HepG2 (cell line): ENCODE measurements around the gene PCDHB3. TPM values are rescaled to one million over a fixed set of nuclear protein-coding genes. Genes with fewer than 3 reads are reported as not detected.

Source experiments
- BRD4 ChIP-seq: sonication (generic); formaldehyde crosslinking; IDR thresholded peaks from 2 replicates; pipeline ENCODE4 v1.4.0; 2020; ENCODE audit warnings: missing genetic modification reagents
- CBX5 ChIP-seq: sonication (generic); formaldehyde crosslinking; IDR thresholded peaks from 2 replicates; pipeline ENCODE4 v1.4.0; 2020; ENCODE audit warnings: missing genetic modification reagents, borderline replicate concordance
- CREB3 ChIP-seq: sonication (generic); formaldehyde crosslinking; IDR thresholded peaks from 2 replicates; pipeline ENCODE4 v1.5.0; 2020; ENCODE audit warnings: missing genetic modification reagents
- GLI4 ChIP-seq: sonication (generic); formaldehyde crosslinking; IDR thresholded peaks from 2 replicates; pipeline ENCODE4 v1.5.1; 2020; ENCODE audit warnings: missing genetic modification reagents, mild to moderate bottlenecking, moderate library complexity, borderline replicate concordance
- ISL2 ChIP-seq: sonication (generic); formaldehyde crosslinking; IDR thresholded peaks from 2 replicates; pipeline ENCODE4 v1.5.0; 2020; ENCODE audit warnings: missing genetic modification reagents
- MTERF4 ChIP-seq: sonication (generic); formaldehyde crosslinking; IDR thresholded peaks from 2 replicates; pipeline ENCODE4 v1.8.0; 2023; ENCODE audit warnings: mild to moderate bottlenecking, missing genetic modification reagents
- NFIB ChIP-seq: sonication (generic); formaldehyde crosslinking; IDR thresholded peaks from 2 replicates; pipeline ENCODE4 v1.9.0; 2021; ENCODE audit warnings: missing genetic modification reagents, mild to moderate bottlenecking, borderline replicate concordance
- RBAK ChIP-seq: sonication (generic); formaldehyde crosslinking; IDR thresholded peaks from 2 replicates; pipeline ENCODE4 v1.5.1; 2020; ENCODE audit warnings: mild to moderate bottlenecking, missing genetic modification reagents
- SALL2 ChIP-seq: sonication (generic); formaldehyde crosslinking; IDR thresholded peaks from 2 replicates; pipeline ENCODE4 v1.8.1; 2023; ENCODE audit warnings: mild to moderate bottlenecking, missing genetic modification reagents, inconsistent platforms
- U2AF1 ChIP-seq: fragments of 200-400 bp; formaldehyde crosslinking; optimal IDR thresholded peaks from 2 replicates; pipeline ENCODE3; 2017; ENCODE audit warnings: mild to moderate bottlenecking, low read depth, low read length
- WIZ ChIP-seq: sonication (generic); formaldehyde crosslinking; IDR thresholded peaks from 2 replicates; pipeline ENCODE4 v1.5.1; 2020; ENCODE audit warnings: mild to moderate bottlenecking, missing genetic modification reagents
- XBP1 ChIP-seq: sonication (generic); formaldehyde crosslinking; IDR thresholded peaks from 2 replicates; pipeline ENCODE4 v1.5.0; 2020; ENCODE audit warnings: missing genetic modification reagents
- ZNF180 ChIP-seq: sonication (generic); formaldehyde crosslinking; IDR thresholded peaks from 2 replicates; pipeline ENCODE4 v1.4.0; 2020; ENCODE audit warnings: low read depth, missing genetic modification reagents, borderline replicate concordance
- ZNF263 ChIP-seq: sonication (generic); formaldehyde crosslinking; IDR thresholded peaks from 2 replicates; pipeline ENCODE4 v1.4.0; 2020; ENCODE audit warnings: missing genetic modification reagents
- ZNF362 ChIP-seq: sonication (generic); formaldehyde crosslinking; IDR thresholded peaks from 2 replicates; pipeline ENCODE4 v1.4.0; 2020; ENCODE audit warnings: missing genetic modification reagents, mild to moderate bottlenecking, borderline replicate concordance
- polyA plus RNA-seq, 8 experiments: library from polyadenylated mRNA; depleted of rRNA in 3 of 8; stranded (reverse) in 7 of 8; unstranded in 1 of 8; fragments of >200 nt; fragmentation: Illumina TruSeq in 4 of 8; extraction: Trizol in 4 of 8; gene quantifications; 2 replicates each; pipeline versions ENCODE4 v1.2.1 to v1.2.3, GENCODE V29; 2011 to 2016; ENCODE audit warnings: low read depth in 4 of 8, missing spikeins in 1 of 8, mixed read lengths in 1 of 8; ENCODE audit not compliant: insufficient read depth in 1 of 8
- total RNA-seq, 5 experiments: library from RNA; depleted of rRNA; stranded (reverse); fragments of >200 nt; fragmentation: Illumina TruSeq; extraction: Trizol; gene quantifications; 2 replicates each; pipeline ENCODE4 v1.2.3, GENCODE V29; 2016; ENCODE audit warnings: low read depth in 1 of 5
- TF ChIP-seq, protein P1 (sequence below): sonication (generic); formaldehyde crosslinking; IDR thresholded peaks from 2 replicates; pipeline ENCODE4 v1.4.0; 2020; ENCODE audit warnings: missing genetic modification reagents, borderline replicate concordance
- TF ChIP-seq, protein P2 (sequence below): sonication (generic); formaldehyde crosslinking; IDR thresholded peaks from 2 replicates; pipeline ENCODE4 v1.9.0; 2021; ENCODE audit warnings: missing genetic modification reagents, borderline replicate concordance

Gene PCDHB3
- total and polyA plus RNA-seq, 2 of the 13 experiments (the other 11 are each of a cell fraction or from before 2014, with no cell fraction given): 0.25 to 0.29 TPM

DNA sequence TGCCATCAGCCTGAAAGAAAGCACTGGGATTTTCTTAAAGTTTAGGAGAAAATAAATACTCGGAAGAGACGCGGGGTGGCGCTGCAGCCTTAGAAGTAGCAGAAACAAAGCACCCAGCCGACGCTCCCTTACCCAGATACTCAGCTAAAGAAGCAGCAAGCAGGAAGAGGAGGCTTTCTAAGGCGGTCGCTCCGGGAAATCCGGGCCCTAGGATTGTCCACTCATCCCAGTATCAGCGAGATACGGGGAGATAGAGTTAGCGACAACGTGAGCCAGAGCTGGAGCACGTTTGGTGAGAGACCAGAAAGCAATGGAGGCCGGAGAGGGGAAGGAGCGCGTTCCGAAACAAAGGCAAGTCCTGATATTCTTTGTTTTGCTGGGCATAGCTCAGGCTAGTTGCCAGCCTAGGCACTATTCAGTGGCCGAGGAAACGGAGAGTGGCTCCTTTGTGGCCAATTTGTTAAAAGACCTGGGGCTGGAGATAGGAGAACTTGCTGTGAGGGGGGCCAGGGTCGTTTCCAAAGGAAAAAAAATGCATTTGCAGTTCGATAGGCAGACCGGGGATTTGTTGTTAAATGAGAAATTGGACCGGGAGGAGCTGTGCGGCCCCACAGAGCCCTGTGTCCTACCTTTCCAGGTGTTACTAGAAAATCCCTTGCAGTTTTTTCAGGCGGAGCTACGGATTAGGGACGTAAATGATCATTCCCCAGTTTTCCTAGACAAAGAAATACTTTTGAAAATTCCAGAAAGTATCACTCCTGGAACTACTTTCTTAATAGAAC is 5.6 kb upstream of the PCDHB3 start, which contains the start of gene PCDHB2 (continued):
- TF ChIP-seq ZNF180: no peak
- 0 out of 2 replicates have a peak, but pooled peaks have one; percentile 37 for TF ChIP-seq ZNF263
- peak; percentile 39; the same call in 1 of the 2 replicates for TF ChIP-seq SALL2 (CRISPR knock-in tag)
- TF ChIP-seq NFIB (CRISPR knock-in tag): no peak
- TF ChIP-seq GLI4 (CRISPR knock-in tag): no peak; the same call in 1 of the 2 replicates
- TF ChIP-seq, protein P1, sequence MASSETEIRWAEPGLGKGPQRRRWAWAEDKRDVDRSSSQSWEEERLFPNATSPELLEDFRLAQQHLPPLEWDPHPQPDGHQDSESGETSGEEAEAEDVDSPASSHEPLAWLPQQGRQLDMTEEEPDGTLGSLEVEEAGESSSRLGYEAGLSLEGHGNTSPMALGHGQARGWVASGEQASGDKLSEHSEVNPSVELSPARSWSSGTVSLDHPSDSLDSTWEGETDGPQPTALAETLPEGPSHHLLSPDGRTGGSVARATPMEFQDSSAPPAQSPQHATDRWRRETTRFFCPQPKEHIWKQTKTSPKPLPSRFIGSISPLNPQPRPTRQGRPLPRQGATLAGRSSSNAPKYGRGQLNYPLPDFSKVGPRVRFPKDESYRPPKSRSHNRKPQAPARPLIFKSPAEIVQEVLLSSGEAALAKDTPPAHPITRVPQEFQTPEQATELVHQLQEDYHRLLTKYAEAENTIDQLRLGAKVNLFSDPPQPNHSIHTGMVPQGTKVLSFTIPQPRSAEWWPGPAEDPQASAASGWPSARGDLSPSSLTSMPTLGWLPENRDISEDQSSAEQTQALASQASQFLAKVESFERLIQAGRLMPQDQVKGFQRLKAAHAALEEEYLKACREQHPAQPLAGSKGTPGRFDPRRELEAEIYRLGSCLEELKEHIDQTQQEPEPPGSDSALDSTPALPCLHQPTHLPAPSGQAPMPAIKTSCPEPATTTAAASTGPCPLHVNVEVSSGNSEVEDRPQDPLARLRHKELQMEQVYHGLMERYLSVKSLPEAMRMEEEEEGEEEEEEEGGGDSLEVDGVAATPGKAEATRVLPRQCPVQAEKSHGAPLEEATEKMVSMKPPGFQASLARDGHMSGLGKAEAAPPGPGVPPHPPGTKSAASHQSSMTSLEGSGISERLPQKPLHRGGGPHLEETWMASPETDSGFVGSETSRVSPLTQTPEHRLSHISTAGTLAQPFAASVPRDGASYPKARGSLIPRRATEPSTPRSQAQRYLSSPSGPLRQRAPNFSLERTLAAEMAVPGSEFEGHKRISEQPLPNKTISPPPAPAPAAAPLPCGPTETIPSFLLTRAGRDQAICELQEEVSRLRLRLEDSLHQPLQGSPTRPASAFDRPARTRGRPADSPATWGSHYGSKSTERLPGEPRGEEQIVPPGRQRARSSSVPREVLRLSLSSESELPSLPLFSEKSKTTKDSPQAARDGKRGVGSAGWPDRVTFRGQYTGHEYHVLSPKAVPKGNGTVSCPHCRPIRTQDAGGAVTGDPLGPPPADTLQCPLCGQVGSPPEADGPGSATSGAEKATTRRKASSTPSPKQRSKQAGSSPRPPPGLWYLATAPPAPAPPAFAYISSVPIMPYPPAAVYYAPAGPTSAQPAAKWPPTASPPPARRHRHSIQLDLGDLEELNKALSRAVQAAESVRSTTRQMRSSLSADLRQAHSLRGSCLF (CRISPR knock-in tag): no peak
- no peak for TF ChIP-seq RBAK (CRISPR knock-in tag)
- 0 out of 2 replicates have a peak, but pooled peaks have one; percentile 28 for TF ChIP-seq ISL2
- TF ChIP-seq CBX5: peak; percentile 24; the same call in 1 of the 2 replicates
- no peak for TF ChIP-seq MTERF4 (CRISPR knock-in tag)
- TF ChIP-seq CREB3 (CRISPR knock-in tag): no peak
- TF ChIP-seq BRD4 (CRISPR knock-in tag): 0 out of 2 replicates have a peak, but pooled peaks have one; percentile 30
- no peak for TF ChIP-seq XBP1
- TF ChIP-seq, protein P2, sequence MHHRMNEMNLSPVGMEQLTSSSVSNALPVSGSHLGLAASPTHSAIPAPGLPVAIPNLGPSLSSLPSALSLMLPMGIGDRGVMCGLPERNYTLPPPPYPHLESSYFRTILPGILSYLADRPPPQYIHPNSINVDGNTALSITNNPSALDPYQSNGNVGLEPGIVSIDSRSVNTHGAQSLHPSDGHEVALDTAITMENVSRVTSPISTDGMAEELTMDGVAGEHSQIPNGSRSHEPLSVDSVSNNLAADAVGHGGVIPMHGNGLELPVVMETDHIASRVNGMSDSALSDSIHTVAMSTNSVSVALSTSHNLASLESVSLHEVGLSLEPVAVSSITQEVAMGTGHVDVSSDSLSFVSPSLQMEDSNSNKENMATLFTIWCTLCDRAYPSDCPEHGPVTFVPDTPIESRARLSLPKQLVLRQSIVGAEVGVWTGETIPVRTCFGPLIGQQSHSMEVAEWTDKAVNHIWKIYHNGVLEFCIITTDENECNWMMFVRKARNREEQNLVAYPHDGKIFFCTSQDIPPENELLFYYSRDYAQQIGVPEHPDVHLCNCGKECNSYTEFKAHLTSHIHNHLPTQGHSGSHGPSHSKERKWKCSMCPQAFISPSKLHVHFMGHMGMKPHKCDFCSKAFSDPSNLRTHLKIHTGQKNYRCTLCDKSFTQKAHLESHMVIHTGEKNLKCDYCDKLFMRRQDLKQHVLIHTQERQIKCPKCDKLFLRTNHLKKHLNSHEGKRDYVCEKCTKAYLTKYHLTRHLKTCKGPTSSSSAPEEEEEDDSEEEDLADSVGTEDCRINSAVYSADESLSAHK (CRISPR knock-in tag): 0 out of 2 replicates have a peak, but pooled peaks have one; percentile 30
- no peak for TF ChIP-seq ZNF362 (CRISPR knock-in tag)
- TF ChIP-seq U2AF1: no peak
- TF ChIP-seq WIZ (CRISPR knock-in tag): no peak
